Progenitor cell of endocrine pancreas (in vitro differentiated cells): Measurements from ENCODE around the gene TNIP1. TPM values are rescaled to one million over a fixed set of nuclear protein-coding genes. Genes with fewer than 3 reads are reported as not detected.

Experiments used
- DNase-seq: peaks from one replicate; pipeline ENCODE4 v3.0.0; 2021; ENCODE audit warnings: low spot score; ENCODE audit not compliant: unreplicated experiment
- H3K27ac Mint-ChIP-seq: 2 replicates; pipeline ENCODE4 v1.8.0; 2021; ENCODE audit warnings: mild to moderate bottlenecking, moderate library complexity, mixed read lengths
- H3K27me3 Mint-ChIP-seq: 2 replicates; pipeline ENCODE4 v1.8.0; 2021; ENCODE audit warnings: mixed read lengths
- H3K36me3 Mint-ChIP-seq: 2 replicates; pipeline ENCODE4 v1.8.0; 2022; ENCODE audit warnings: mixed read lengths; ENCODE audit not compliant: insufficient read depth
- H3K4me1 Mint-ChIP-seq: 2 replicates; pipeline ENCODE4 v1.8.0; 2021; ENCODE audit warnings: low read depth, mixed read lengths
- H3K4me3 Mint-ChIP-seq: 2 replicates; pipeline ENCODE4 v1.8.0; 2021; ENCODE audit warnings: low read depth, mild to moderate bottlenecking, moderate library complexity, mixed read lengths
- H3K9me3 Mint-ChIP-seq: 2 replicates; pipeline ENCODE4 v1.8.0; 2021; ENCODE audit warnings: low read depth, mixed read lengths
- total RNA-seq: library from RNA; stranded (reverse); gene quantifications from 2 replicates; pipeline ENCODE4 v1.2.1, GENCODE V29; 2021
- TF ChIP-seq, protein P1 (sequence below): fragments of 200-600 bp; sonication (generic); IDR thresholded peaks from one replicate; pipeline ENCODE4 v1.5.0; 2021; ENCODE audit warnings: antibody characterized with exemption, mild to moderate bottlenecking; ENCODE audit not compliant: unreplicated experiment

TNIP1 gene
- total RNA-seq, 1 donor from 2014 or later = 55.0 TPM

DNA sequence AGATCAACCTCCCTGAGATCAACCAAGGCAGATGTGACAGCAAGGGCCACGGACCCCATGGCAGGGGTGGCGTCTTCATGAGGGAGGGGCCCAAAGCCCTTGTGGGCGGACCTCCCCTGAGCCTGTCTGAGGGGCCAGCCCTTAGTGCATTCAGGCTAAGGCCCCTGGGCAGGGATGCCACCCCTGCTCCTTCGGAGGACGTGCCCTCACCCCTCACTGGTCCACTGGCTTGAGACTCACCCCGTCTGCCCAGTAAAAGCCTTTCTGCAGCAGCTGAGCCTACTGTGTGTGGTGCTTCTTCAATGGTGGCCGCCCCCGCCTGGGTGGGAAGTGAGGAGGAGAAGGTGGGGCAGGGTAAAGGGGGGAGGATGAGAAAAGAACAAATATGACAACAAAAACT lies 52.1 kb downstream of the TNIP1 start:
- Mint-ChIP-seq H3K4me3 (no peak overlapping the region), H3K27ac (no peak overlapping the region), H3K36me3 (peaks cover 17% of the 10 kb centered on the region), H3K27me3 (no peaks in the 10 kb centered on the region), H3K9me3 (no peaks in the 10 kb centered on the region), H3K4me1 (no peaks in the 10 kb centered on the region)
- TF ChIP-seq, protein P1, sequence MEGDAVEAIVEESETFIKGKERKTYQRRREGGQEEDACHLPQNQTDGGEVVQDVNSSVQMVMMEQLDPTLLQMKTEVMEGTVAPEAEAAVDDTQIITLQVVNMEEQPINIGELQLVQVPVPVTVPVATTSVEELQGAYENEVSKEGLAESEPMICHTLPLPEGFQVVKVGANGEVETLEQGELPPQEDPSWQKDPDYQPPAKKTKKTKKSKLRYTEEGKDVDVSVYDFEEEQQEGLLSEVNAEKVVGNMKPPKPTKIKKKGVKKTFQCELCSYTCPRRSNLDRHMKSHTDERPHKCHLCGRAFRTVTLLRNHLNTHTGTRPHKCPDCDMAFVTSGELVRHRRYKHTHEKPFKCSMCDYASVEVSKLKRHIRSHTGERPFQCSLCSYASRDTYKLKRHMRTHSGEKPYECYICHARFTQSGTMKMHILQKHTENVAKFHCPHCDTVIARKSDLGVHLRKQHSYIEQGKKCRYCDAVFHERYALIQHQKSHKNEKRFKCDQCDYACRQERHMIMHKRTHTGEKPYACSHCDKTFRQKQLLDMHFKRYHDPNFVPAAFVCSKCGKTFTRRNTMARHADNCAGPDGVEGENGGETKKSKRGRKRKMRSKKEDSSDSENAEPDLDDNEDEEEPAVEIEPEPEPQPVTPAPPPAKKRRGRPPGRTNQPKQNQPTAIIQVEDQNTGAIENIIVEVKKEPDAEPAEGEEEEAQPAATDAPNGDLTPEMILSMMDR = no peak
- DNase-seq = no peak

DNA sequence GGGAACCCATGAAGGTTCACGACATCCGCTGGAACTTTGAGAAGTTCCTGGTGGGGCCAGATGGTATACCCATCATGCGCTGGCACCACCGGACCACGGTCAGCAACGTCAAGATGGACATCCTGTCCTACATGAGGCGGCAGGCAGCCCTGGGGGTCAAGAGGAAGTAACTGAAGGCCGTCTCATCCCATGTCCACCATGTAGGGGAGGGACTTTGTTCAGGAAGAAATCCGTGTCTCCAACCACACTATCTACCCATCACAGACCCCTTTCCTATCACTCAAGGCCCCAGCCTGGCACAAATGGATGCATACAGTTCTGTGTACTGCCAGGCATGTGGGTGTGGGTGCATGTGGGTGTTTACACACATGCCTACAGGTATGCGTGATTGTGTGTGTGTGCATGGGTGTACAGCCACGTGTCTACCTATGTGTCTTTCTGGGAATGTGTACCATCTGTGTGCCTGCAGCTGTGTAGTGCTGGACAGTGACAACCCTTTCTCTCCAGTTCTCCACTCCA lies 52.8 kb downstream of the TNIP1 start:
- Mint-ChIP-seq H3K4me3 (no peak overlapping the region), H3K27ac (no peak overlapping the region), H3K4me1 (no peaks in the 10 kb centered on the region), H3K9me3 (no peaks in the 10 kb centered on the region), H3K36me3 (peaks cover 17% of the 10 kb centered on the region), H3K27me3 (no peaks in the 10 kb centered on the region)
- TF ChIP-seq, protein P1 = no peak
- DNase-seq = no peak

DNA sequence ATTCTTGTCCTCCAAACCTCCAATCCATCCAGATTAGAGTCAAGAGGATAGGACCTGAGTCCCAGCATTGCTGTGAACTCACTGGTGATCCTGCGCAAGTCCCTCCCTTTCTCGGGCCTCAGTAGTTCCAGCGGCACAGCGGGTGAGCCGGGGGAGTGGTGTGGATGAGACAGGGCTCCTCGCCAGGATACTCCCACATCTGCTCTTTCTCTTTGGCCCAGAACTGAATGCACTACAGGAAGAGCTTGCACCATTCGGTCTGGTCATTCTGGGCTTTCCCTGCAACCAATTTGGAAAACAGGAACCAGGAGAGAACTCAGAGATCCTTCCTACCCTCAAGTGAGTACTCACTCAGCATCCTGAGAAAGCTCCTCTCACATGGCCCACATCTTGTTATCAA lies 54.2 kb downstream of the TNIP1 start:
- Mint-ChIP-seq H3K27me3 (no peaks in the 10 kb centered on the region), H3K4me1 (no peaks in the 10 kb centered on the region), H3K27ac (no peak overlapping the region), H3K36me3 (peaks cover 13% of the 10 kb centered on the region), H3K9me3 (no peaks in the 10 kb centered on the region), H3K4me3 (no peak overlapping the region)
- TF ChIP-seq, protein P1 = no peak
- DNase-seq = no peak

DNA sequence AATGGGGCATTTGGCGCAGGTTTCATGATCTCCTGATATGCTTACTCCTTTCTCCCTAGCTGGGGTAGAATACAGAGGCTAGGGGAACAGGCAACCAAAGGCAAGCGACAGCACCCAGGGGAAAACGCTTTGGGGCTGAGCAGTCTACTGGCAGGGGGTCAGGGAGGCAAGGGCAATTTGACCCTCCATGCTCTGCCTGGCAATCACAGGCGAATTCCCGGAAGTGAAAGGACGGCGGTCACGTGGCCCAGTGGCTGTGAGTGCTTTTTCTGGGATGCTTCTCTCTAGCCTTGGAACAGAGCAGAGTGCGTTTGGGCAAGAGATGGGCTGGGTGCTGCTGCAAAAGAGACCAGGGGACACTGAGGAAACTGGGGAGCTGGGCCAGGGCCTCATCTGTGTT lies 54.7 kb downstream of the TNIP1 start:
- H3K36me3 Mint-ChIP-seq = peaks cover 10% of the 10 kb centered on the region
- no peaks in the 10 kb centered on the region for H3K27me3 Mint-ChIP-seq
- DNase-seq = no peak
- no peak overlapping the region for H3K27ac Mint-ChIP-seq
- no peaks in the 10 kb centered on the region for H3K9me3 Mint-ChIP-seq
- TF ChIP-seq, protein P1 = no peak
- H3K4me3 Mint-ChIP-seq = no peak overlapping the region
- H3K4me1 Mint-ChIP-seq = peaks cover under 1% of the 10 kb centered on the region

DNA sequence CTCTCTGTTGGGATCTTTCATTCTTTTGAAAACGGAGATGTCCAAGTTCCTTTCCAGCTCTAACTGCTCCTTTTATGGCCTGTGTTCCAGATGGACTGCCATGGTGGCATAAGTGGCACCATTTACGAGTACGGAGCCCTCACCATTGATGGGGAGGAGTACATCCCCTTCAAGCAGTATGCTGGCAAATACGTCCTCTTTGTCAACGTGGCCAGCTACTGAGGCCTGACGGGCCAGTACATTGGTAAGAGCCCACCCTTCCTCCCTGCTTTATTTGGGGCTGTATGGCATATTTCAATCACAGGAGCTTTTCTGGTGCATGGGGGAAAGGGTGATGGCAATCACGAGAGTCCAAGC lies 55.6 kb downstream of the TNIP1 start:
- peaks cover 9% of the 10 kb centered on the region for H3K36me3 Mint-ChIP-seq
- peaks cover 5% of the 10 kb centered on the region for H3K4me1 Mint-ChIP-seq
- no peak overlapping the region for H3K27ac Mint-ChIP-seq
- no peaks in the 10 kb centered on the region for H3K9me3 Mint-ChIP-seq
- DNase-seq = no peak
- TF ChIP-seq, protein P1 = no peak
- no peak overlapping the region for H3K4me3 Mint-ChIP-seq
- H3K27me3 Mint-ChIP-seq = no peaks in the 10 kb centered on the region
